Esophagus muscularis mucosa (tissue), 4 donors: ENCODE data around the gene SLCO2A1.

ENCODE experiments used
- EP300 ChIP-seq: sonication (generic); formaldehyde crosslinking; IDR thresholded peaks from one replicate; pipeline ENCODE4 v1.6.1; 2017; ENCODE audit warnings: antibody characterized with exemption
- POLR2AphosphoS5 ChIP-seq, 2 donors: sonication (generic); formaldehyde crosslinking; IDR thresholded peaks; one replicate each; pipeline ENCODE4 v1.6.1; 2017; ENCODE audit warnings: antibody characterized with exemption in 2 of 2
- TF ChIP-seq, protein P1 (sequence below), 3 experiments: fragments of 200-600 bp in 2 of 3; fragments of 450-650 bp in 1 of 3; sonication (generic) in 2 of 3; IDR thresholded peaks; one replicate each; pipeline ENCODE4 v1.5.1; 2017 to 2019; ENCODE audit warnings: antibody characterized with exemption in 3 of 3, mild to moderate bottlenecking in 2 of 3, moderate library complexity in 1 of 3

DNA sequence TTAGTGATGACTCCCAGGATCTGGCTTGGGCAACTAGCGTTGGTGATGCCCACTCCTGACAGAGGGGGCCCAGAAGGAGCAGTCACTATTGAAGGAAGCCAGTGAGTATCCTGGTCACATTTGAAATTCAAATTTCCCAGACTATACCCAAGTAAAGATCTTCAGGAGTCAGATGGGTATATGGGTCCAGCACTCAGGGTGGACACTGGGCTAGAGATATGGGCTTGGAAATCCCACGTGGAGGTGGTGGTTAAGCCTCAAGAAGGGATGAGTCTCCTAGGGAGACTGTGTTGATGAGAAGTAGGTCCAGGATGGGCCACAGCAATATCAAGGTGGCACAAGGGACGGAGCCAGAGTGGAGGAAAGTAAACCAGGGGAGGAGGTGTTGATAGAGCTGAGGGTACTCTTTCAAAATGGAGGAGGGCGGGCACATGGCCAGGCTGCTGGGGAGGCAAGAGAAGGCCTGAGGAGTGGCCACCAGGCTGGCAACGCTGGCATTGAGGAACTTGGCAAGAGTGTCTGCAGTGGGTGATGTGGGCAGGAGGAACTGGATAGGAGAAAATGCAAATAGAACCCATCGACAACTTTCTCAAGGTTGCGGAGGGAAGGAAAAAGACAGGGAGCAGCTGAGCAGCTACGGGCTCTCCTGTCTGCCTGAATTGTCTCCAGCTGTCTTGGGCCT, 3.7 kb upstream of the SLCO2A1 start:
- TF ChIP-seq POLR2AphosphoS5 (IDR thresholded peaks at IDR 0.05) (no peak), EP300 (no peak)
- TF ChIP-seq, protein P1, sequence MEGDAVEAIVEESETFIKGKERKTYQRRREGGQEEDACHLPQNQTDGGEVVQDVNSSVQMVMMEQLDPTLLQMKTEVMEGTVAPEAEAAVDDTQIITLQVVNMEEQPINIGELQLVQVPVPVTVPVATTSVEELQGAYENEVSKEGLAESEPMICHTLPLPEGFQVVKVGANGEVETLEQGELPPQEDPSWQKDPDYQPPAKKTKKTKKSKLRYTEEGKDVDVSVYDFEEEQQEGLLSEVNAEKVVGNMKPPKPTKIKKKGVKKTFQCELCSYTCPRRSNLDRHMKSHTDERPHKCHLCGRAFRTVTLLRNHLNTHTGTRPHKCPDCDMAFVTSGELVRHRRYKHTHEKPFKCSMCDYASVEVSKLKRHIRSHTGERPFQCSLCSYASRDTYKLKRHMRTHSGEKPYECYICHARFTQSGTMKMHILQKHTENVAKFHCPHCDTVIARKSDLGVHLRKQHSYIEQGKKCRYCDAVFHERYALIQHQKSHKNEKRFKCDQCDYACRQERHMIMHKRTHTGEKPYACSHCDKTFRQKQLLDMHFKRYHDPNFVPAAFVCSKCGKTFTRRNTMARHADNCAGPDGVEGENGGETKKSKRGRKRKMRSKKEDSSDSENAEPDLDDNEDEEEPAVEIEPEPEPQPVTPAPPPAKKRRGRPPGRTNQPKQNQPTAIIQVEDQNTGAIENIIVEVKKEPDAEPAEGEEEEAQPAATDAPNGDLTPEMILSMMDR (IDR thresholded peaks at IDR 0.05) = no peak
